ENCODE results near the gene EZH1.

DNA sequence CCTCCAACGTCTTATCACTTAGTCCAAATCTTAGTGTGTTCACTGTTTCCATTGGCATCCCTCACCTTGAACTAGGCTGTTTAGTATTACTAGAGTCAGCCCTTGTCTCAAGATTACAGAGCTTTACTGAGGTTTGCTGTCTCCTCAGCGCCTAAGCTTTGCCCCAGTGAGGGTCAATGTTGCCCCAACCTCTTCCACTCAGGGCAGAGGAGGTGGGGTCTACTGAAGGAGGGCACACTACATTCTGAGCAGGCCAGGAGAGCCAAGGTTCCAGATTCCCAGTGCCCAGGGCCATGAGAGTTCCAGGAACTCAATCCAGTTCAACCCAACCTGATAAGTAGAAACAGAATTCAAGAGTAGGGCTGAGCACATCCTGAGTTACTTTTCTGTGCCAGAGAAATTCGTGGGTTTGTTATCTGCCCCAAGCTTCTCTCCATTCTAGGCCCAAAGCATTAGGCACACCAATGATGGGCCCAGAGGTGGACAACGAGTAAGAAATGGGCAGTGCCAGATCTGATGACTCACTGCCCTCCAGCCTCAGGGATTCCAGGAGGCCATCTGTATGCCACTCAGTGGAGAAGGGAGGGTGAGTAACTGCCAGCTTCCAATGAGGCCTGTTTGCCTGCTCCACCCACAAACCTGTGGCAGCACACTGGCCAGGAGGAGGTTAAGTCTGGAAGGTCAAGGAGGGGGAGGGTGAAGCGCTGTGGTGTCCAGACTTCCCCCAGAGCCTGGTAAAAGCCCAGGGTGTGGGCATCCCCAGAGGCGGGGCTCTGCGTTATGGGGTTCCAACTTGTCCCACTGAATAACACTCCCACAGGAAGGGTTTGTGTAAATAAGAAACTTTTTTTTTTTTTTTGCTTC is 77.5 kb downstream of the EZH1 start:
- no peak for TF ChIP-seq YY1 (IDR thresholded peaks at IDR 0.05; ENCODE audit: insufficient read depth, insufficient read length)
- no peak for TF ChIP-seq SUZ12 (IDR thresholded peaks at IDR 0.05; ENCODE audit: extremely low read depth, insufficient read depth, insufficient read length)
